Common myeloid progenitor, CD34-positive (primary cell): ENCODE data around the gene INCENP.
A peak's percentile ranks its signal among the peaks of the same experiment; 100 is the strongest.

Experiments
- CTCF ChIA-PET: fragments of 350-600 bp; sonication (Branson Sonifier 250); formaldehyde crosslinking; loops from one replicate; lab custom pipeline; 2021; ENCODE audit warnings: antibody characterized with exemption; lab: Charles Lee
- POLR2A ChIA-PET: fragments of 350-600 bp; sonication (Branson Sonifier 250); formaldehyde crosslinking; loops from one replicate; lab custom pipeline; 2021; ENCODE audit warnings: antibody characterized with exemption; lab: Charles Lee
- DNase-seq, 3 donors: peaks; one replicate each; pipeline versions ENCODE4 v3.0.0 to v3.0.0-alpha.2; 2013
- H3K27ac ChIP-seq, 2 experiments: 1 replicate in 1 of 2; 2 replicates in 1 of 2; pipeline ENCODE4 v1.7.0; 2013; ENCODE audit warnings: inconsistent platforms in 2 of 2, low read length in 2 of 2, mild to moderate bottlenecking in 2 of 2, low read depth in 1 of 2, moderate library complexity in 1 of 2; ENCODE audit not compliant: severe bottlenecking in 2 of 2, insufficient read depth in 1 of 2, poor library complexity in 1 of 2
- H3K27me3 ChIP-seq, 5 experiments: replicated peaks in 2 of 5; 1 replicate in 3 of 5; 2 replicates in 2 of 5; pipeline versions ENCODE4 v1.6.1 to v1.7.0; 2013; ENCODE audit warnings: low read length in 4 of 5, mild to moderate bottlenecking in 2 of 5, moderate library complexity in 2 of 5, inconsistent platforms in 1 of 5; ENCODE audit not compliant: insufficient read depth in 5 of 5, control insufficient read depth in 4 of 5
- H3K36me3 ChIP-seq, 4 experiments: 1 replicate in 2 of 4; 2 replicates in 2 of 4; pipeline versions ENCODE4 v1.6.1 to v1.7.0; 2013; ENCODE audit warnings: low read length in 3 of 4, control low read depth in 1 of 4, mild to moderate bottlenecking in 1 of 4; ENCODE audit not compliant: control insufficient read depth in 4 of 4, insufficient read depth in 4 of 4
- H3K4me1 ChIP-seq, 4 experiments: 1 replicate in 3 of 4; 2 replicates in 1 of 4; pipeline versions ENCODE4 v1.6.1 to v1.7.1; 2013; ENCODE audit warnings: low read length in 3 of 4, mild to moderate bottlenecking in 3 of 4, control low read depth in 1 of 4, inconsistent platforms in 1 of 4, moderate library complexity in 1 of 4; ENCODE audit not compliant: control insufficient read depth in 4 of 4, insufficient read depth in 4 of 4; ENCODE audit errors: control extremely low read depth in 1 of 4
- H3K4me3 ChIP-seq, 7 experiments: 1 replicate in 4 of 7; 2 replicates in 3 of 7; pipeline versions ENCODE4 v1.5.1 to v1.7.0; 2013; ENCODE audit warnings: mild to moderate bottlenecking in 7 of 7, low read length in 6 of 7, moderate library complexity in 6 of 7, inconsistent platforms in 2 of 7, low read depth in 2 of 7, control low read depth in 1 of 7; ENCODE audit not compliant: insufficient read depth in 4 of 7, control insufficient read depth in 1 of 7; ENCODE audit errors: extremely low read depth in 1 of 7
- H3K9me3 ChIP-seq, 5 experiments: 1 replicate in 4 of 5; 2 replicates in 1 of 5; pipeline versions ENCODE4 v1.6.1 to v1.7.1; 2013; ENCODE audit warnings: low read length in 4 of 5, mild to moderate bottlenecking in 2 of 5, inconsistent platforms in 1 of 5, low read depth in 1 of 5, moderate library complexity in 1 of 5; ENCODE audit not compliant: control insufficient read depth in 4 of 5, insufficient read depth in 2 of 5; ENCODE audit errors: control extremely low read depth in 1 of 5
- WGBS: methylation state at CpG from one replicate; pipeline ENCODE4 v1.1.5; 2013; ENCODE audit not compliant: insufficient coverage; 5-methylcytosine and 5-hydroxymethylcytosine counted together

The INCENP gene

GRCh38 chr11:62120431-62120830, 3.4 kb upstream of the INCENP start:
- peaks cover 7 to 17% (median 16%) of the 10 kb centered on the region in 4 experiments for H3K4me1 ChIP-seq
- H3K4me3 ChIP-seq, result no peak overlapping the region
- no peak for DNase-seq
- peaks cover 0 to 3% (median 0%) of the 10 kb centered on the region in 5 experiments for H3K9me3 ChIP-seq
- no peaks in the 10 kb centered on the region for H3K27me3 ChIP-seq
- no peak overlapping the region for H3K27ac ChIP-seq
- 80% methylated on average over 5 of the region's 5 CpGs for WGBS
- ChIA-PET POLR2A (no interaction called here), CTCF (interaction anchor here (1.1 to 3.5 kb wide), 3 partner anchors 12 to 324 kb away, joined by 3 to 7 read pairs (median 4); no protein-coding TSS in a partner anchor)
- H3K36me3 ChIP-seq, result no peaks in the 10 kb centered on the region

DNA sequence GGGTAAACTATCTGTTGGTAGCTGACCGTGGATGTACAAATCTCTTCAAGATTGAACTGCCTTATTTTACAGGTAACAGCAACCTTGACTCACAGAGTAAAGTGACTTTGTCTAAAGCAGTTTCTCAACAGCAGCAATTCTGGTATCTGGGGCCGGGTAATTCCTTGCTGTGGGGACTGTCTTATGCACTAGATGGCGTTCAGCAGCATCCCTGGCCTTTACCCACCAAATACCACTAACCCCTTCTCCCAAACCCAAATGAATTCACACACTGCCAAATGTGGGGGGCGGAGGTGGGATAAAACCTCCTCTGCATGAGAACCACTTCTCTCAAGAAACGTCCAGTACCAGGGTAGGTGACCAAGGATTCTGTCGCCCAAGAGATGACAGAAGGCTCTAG, 1.7 kb upstream of the INCENP start:
- peak in 2 of 3 donors; percentile 21 to 31 for DNase-seq
- H3K4me3 ChIP-seq, result no peak overlapping the region
- ChIA-PET CTCF (interaction anchor here (1.2 to 3.5 kb wide), 2 partner anchors 14 to 41 kb away, joined by 3 to 7 read pairs; no protein-coding TSS in a partner anchor), POLR2A (no interaction called here)
- no peaks in the 10 kb centered on the region for H3K27me3 ChIP-seq
- 93% methylated on average over 6 of the region's 6 CpGs for WGBS
- H3K9me3 ChIP-seq, result no peaks in the 10 kb centered on the region
- peaks cover 7 to 23% (median 22%) of the 10 kb centered on the region in 4 experiments for H3K4me1 ChIP-seq
- H3K36me3 ChIP-seq, result peaks cover 0 to under 1% (median 0%) of the 10 kb centered on the region in 4 experiments
- no peak overlapping the region for H3K27ac ChIP-seq

DNA sequence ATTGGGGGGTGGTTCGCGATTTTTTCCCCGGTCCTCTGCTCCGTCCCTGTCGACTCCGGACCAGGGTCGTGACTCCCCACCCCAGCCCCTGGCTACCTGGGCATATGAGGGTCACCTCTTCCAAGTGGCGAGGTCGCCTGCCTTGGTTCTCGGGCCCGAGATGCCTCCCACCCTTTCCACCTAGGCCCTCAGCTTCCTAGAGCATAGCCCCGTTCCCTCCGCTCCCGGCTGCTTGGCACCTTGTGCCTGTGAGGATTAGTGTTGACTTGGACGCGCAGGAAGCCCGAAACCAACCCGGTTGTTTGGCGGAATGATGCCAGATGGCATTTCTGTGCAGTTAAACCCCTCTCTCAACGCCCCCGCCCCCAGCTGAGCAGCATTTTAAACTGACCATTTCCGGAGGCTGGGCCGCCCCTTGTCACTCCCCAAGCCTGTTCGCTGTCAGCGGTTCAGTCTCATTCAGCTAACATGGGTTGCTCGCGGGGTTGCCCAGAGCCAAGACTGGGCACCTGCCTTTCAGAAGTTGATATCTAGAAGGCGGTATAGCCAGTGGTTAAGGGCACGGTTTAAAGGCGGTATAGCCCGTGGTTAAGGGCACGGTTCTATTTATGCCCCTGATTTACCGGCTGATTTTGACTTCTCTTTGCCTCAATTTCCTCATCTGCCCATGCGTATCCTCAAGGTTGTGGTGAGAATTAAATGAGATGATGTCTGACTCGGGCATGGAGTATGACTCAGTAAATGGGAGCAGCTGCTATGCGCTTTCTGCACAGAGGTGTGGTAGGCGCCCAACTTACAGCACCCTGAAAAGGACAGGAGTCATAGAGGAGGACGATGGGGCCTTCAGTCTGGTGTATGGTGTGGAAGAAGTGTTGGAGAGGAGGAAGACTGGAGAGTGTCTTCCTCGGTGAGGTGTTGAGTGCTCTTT, 639 bp downstream of the INCENP start:
- POLR2A ChIA-PET, result interaction anchor here (0.7 kb wide), 1 partner anchor 157 kb away, joined by 3 read pairs; no protein-coding TSS in a partner anchor
- peaks cover 7 to 23% (median 22%) of the 10 kb centered on the region in 4 experiments for H3K4me1 ChIP-seq
- H3K9me3 ChIP-seq, result no peaks in the 10 kb centered on the region
- H3K36me3 ChIP-seq, result peaks cover 2 to 23% (median 10%) of the 10 kb centered on the region in 4 experiments
- peak in 2 of 3 donors; percentile 21 to 55 for DNase-seq
- WGBS, result 3% methylated on average over 34 of the region's 39 CpGs
- CTCF ChIA-PET, result no interaction called here
- H3K27ac ChIP-seq, result peak overlapping the region; percentile 50 to 78
- H3K27me3 ChIP-seq, result no peaks in the 10 kb centered on the region
- H3K4me3 ChIP-seq, result peak overlapping the region; percentile 83 to 99 (median 92)

GRCh38 chr11:62125316-62125715, 1.5 kb downstream of the INCENP start:
- no peak overlapping the region for H3K27ac ChIP-seq
- CTCF ChIA-PET, result interaction anchor here (1.4 kb wide), 1 partner anchor 227 kb away, joined by 5 read pairs; no protein-coding TSS in a partner anchor
- peaks cover 7 to 23% (median 22%) of the 10 kb centered on the region in 4 experiments for H3K4me1 ChIP-seq
- POLR2A ChIA-PET, result no interaction called here
- H3K36me3 ChIP-seq, result peaks cover 5 to 32% (median 18%) of the 10 kb centered on the region in 4 experiments
- no peaks in the 10 kb centered on the region for H3K27me3 ChIP-seq
- no peak for DNase-seq
- WGBS, result 100% methylated on average over 1 of the region's 4 CpGs
- peak overlapping the region in 3 of 7 experiments; percentile 12 to 93 (median 86) for H3K4me3 ChIP-seq
- no peaks in the 10 kb centered on the region for H3K9me3 ChIP-seq

DNA sequence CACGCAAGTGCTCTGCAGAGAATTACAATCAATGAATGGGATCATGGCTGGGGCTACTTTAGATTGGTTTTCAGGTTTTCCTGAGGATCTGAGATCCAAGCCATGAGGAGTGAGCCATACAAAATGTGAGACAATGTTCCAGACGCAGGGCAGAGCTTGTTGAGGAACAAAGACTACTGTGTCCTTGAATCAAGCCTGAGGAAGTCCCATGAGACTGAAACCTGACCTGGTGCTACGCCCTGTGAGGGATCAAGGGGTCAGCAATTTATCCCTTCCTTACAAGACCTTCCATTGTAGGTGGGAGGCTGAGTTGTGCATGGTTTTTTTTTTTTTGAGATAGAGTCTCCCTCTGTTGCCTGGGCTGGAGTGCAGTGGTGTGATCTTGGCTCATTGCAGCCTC, 2.1 kb downstream of the INCENP start:
- CTCF ChIA-PET, result interaction anchor here (1.4 kb wide), 1 partner anchor 227 kb away, joined by 5 read pairs; no protein-coding TSS in a partner anchor
- no peak overlapping the region for H3K27ac ChIP-seq
- peak overlapping the region in 1 of 7 experiments; percentile 93 for H3K4me3 ChIP-seq
- POLR2A ChIA-PET, result no interaction called here
- no peak for DNase-seq
- WGBS, result 92% methylated on average over 2 of the region's 3 CpGs
- H3K27me3 ChIP-seq, result no peaks in the 10 kb centered on the region
- peaks cover 5 to 38% (median 23%) of the 10 kb centered on the region in 4 experiments for H3K36me3 ChIP-seq
- no peaks in the 10 kb centered on the region for H3K9me3 ChIP-seq
- peaks cover 7 to 23% (median 22%) of the 10 kb centered on the region in 4 experiments for H3K4me1 ChIP-seq

GRCh38 chr11:62127426-62127825, 3.6 kb downstream of the INCENP start:
- no peak for DNase-seq
- ChIA-PET CTCF (interaction anchor here (0.8 to 1.3 kb wide), 2 partner anchors 23 to 230 kb away, joined by 3 read pairs; no protein-coding TSS in a partner anchor), POLR2A (no interaction called here)
- Histone ChIP-seq H3K4me1 (peaks cover 7 to 23% (median 22%) of the 10 kb centered on the region in 4 experiments), H3K4me3 (no peak overlapping the region), H3K9me3 (no peaks in the 10 kb centered on the region), H3K27me3 (no peaks in the 10 kb centered on the region), H3K36me3 (peaks cover 7 to 53% (median 31%) of the 10 kb centered on the region in 4 experiments), H3K27ac (peak overlapping the region in 1 of 2 experiments; percentile 26)
- WGBS, result 100% methylated on average over 1 of the region's 1 CpG
